Measurements from ENCODE around the gene POU4F3. TPM values are rescaled to one million over a fixed set of nuclear protein-coding genes. Genes with fewer than 3 reads are reported as not detected.
A peak's percentile ranks its signal among the peaks of the same experiment; 100 is the strongest.

POU4F3 gene
- total and polyA plus RNA-seq, 12 donors, result 0.06 to 0.12 TPM; not detected in 10

DNA sequence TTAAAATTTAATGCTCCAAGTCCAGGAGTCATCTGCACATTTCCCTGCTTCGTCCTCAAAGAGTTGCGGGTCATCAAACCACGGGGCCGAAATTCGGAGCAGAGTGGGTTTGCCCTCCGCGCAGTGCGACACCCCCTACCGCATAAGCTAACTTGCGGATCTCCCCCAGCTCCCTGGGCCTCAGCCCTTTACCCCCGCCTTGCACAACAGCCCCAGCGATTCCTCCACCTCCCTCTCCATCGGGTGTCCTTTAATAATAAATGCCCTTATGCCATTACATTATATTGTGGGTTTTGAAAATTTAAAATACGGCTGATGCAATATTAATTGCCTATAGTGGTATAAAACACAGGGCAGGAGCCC, 3.9 kb downstream of the POU4F3 start:
- DNase-seq, result no peak
- intact Hi-C loops (cut with DNase I), result no loop called here
- WGBS, 2 donors, result 4 to 5% methylated on average over 14 of the region's 14 CpGs
- TF ChIP-seq, protein P1, sequence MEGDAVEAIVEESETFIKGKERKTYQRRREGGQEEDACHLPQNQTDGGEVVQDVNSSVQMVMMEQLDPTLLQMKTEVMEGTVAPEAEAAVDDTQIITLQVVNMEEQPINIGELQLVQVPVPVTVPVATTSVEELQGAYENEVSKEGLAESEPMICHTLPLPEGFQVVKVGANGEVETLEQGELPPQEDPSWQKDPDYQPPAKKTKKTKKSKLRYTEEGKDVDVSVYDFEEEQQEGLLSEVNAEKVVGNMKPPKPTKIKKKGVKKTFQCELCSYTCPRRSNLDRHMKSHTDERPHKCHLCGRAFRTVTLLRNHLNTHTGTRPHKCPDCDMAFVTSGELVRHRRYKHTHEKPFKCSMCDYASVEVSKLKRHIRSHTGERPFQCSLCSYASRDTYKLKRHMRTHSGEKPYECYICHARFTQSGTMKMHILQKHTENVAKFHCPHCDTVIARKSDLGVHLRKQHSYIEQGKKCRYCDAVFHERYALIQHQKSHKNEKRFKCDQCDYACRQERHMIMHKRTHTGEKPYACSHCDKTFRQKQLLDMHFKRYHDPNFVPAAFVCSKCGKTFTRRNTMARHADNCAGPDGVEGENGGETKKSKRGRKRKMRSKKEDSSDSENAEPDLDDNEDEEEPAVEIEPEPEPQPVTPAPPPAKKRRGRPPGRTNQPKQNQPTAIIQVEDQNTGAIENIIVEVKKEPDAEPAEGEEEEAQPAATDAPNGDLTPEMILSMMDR (IDR thresholded peaks at IDR 0.05), result no peak
- Histone ChIP-seq H3K36me3 (no peaks in the 10 kb centered on the region), H3K9me3 (no peaks in the 10 kb centered on the region), H3K4me1 (peaks cover 0 to 32% (median 24%) of the 10 kb centered on the region in 9 donors), H3K27ac (no peak overlapping the region), H3K27me3 (peaks cover 43 to 98% (median 98%) of the 10 kb centered on the region in 7 donors), H3K4me3 (no peak overlapping the region)
- no peak for ATAC-seq

GRCh38 chr5:146342882-146343865, 4.5 kb downstream of the POU4F3 start:
- H3K27me3 ChIP-seq, result peaks cover 43 to 98% (median 97%) of the 10 kb centered on the region in 7 donors
- WGBS, 2 donors, result 2 to 3% methylated on average over 46 of the region's 46 CpGs

GRCh38 chr5:146344155-146345118, 5.8 kb downstream of the POU4F3 start:
- peaks cover 0 to 28% (median 21%) of the 10 kb centered on the region in 9 donors for H3K4me1 ChIP-seq
- ATAC-seq, result peak in 1 of 8 donors; percentile 30
- intact Hi-C loops (cut with DNase I), result no loop called here
- 3% methylated on average over 31 of the region's 31 CpGs for WGBS, 2 donors
- TF ChIP-seq, protein P1 (IDR thresholded peaks at IDR 0.05), result no peak
- no peaks in the 10 kb centered on the region for H3K36me3 ChIP-seq
- H3K4me3 ChIP-seq, result peak overlapping the region in 8 of 10 donors; percentile 10 to 37 (median 24)
- H3K27ac ChIP-seq, result no peak overlapping the region
- peaks cover 37 to 96% (median 93%) of the 10 kb centered on the region in 7 donors for H3K27me3 ChIP-seq
- peak in 1 of 2 donors; percentile 18 for DNase-seq
- no peaks in the 10 kb centered on the region for H3K9me3 ChIP-seq

More at GRCh38 chr5:146342882-146343865, 4.5 kb downstream of the POU4F3 start:
- H3K27ac ChIP-seq, result no peak overlapping the region
- TF ChIP-seq, protein P1 (IDR thresholded peaks at IDR 0.05), result no peak
- H3K4me3 ChIP-seq, result no peak overlapping the region
- no peaks in the 10 kb centered on the region for H3K9me3 ChIP-seq
- no peaks in the 10 kb centered on the region for H3K36me3 ChIP-seq
- ATAC-seq, result no peak
- intact Hi-C loops (cut with DNase I), result no loop called here
- peaks cover 0 to 30% (median 24%) of the 10 kb centered on the region in 9 donors for H3K4me1 ChIP-seq
- no peak for DNase-seq

DNA sequence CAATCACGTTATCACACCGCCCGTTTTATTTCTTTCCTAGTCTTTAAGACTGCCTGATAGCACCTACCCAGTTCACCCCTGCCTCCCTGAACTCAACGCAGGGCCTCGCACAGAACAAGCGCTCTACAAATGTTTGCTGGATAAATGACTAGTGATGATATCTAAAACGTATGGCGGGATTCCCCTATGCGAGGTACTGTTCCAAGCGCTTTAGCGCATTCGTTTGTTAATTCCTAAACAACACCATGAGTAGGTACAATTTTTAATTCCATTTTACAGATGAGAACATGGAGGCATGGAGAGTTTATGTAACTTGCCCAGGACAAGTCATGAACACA, 6.6 kb downstream of the POU4F3 start:
- peaks cover 0 to 21% (median 15%) of the 10 kb centered on the region in 9 donors for H3K4me1 ChIP-seq
- H3K36me3 ChIP-seq, result no peaks in the 10 kb centered on the region
- TF ChIP-seq, protein P1 (IDR thresholded peaks at IDR 0.05), result no peak
- peak overlapping the region in 4 of 10 donors; percentile 10 to 29 (median 21) for H3K4me3 ChIP-seq
- ATAC-seq, result no peak
- no peak for DNase-seq
- no peaks in the 10 kb centered on the region for H3K9me3 ChIP-seq
- intact Hi-C loops (cut with DNase I), result no loop called here
- peaks cover 30 to 95% (median 90%) of the 10 kb centered on the region in 7 donors for H3K27me3 ChIP-seq
- 2 to 5% methylated on average over 12 of the region's 12 CpGs for WGBS, 2 donors
- H3K27ac ChIP-seq, result no peak overlapping the region

Measured in heart right ventricle (tissue), 16 donors.